RWPE1 (cell line): Measurements from ENCODE around the gene HSPA12A.

Experiments used
- CTCF ChIA-PET: fragments of 350-600 bp; sonication (Branson Sonifier 250); formaldehyde crosslinking; extraction: SDS; loops from one replicate; lab custom pipeline; 2021; lab: Yijun Ruan, JAX
- POLR2A ChIA-PET: fragments of 400-600 bp; formaldehyde crosslinking; extraction: SDS; loops from one replicate; lab custom pipeline; 2020; ENCODE audit warnings: antibody characterized with exemption; ENCODE audit not compliant: low non-redundant PET; lab: Yijun Ruan, JAX
- DNase-seq: peaks from one replicate; pipeline ENCODE4 v3.0.0; 2012; ENCODE audit warnings: low spot score
- H3K27ac ChIP-seq: fragments of 450-650 bp; 2 replicates; pipeline ENCODE4 v1.5.1; 2017
- TF ChIP-seq, protein P1 (sequence below): fragments of 450-650 bp; conservative IDR thresholded peaks from 2 replicates; pipeline ENCODE4 v1.5.1; 2017; ENCODE audit warnings: low read depth, mild to moderate bottlenecking

Gene HSPA12A

DNA sequence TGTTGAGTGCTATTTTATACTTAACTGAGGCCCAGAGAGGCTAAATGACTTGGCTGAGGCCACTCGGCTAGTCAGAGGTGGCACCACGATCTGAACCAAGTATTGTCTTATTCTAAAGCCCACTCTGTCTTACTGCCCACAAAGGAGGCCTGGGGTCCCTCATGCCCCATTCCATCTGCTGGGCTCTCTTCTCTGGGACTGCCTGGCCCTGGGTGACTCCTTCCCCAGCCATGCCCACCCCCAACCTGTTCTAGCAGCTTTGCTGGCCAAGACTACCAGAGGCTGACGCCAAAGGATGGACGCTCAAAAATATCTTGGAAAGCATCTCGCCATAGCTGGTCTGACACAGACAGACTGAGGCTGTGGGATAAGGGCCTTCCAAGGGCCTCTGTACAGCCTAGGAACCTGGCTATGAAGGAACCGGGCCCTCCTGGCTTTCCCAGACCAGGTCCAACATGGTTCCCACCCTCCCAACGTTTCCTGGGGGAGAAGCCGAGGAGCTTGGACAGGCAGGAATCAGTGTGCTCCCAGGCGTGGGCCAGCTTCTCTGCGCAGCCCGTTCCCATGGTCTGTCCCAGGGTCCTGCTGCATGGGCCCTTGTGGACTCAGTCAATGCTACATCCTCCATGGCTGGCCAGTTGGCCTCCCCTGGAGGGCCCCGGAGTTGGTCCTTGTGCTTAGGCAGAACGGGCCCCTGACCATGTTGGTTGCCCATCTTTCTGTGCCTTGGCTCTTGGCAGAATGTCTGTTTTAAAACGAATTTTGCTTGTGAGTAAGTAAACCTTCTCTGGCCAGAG lies 11.7 kb downstream of the HSPA12A start:
- CTCF ChIA-PET: interaction anchor here (0.6 kb wide), 2 partner anchors 20 to 56 kb away, joined by 4 to 5 read pairs; no protein-coding TSS in a partner anchor
- no peak for DNase-seq
- POLR2A ChIA-PET: no interaction called here
- TF ChIP-seq, protein P1, sequence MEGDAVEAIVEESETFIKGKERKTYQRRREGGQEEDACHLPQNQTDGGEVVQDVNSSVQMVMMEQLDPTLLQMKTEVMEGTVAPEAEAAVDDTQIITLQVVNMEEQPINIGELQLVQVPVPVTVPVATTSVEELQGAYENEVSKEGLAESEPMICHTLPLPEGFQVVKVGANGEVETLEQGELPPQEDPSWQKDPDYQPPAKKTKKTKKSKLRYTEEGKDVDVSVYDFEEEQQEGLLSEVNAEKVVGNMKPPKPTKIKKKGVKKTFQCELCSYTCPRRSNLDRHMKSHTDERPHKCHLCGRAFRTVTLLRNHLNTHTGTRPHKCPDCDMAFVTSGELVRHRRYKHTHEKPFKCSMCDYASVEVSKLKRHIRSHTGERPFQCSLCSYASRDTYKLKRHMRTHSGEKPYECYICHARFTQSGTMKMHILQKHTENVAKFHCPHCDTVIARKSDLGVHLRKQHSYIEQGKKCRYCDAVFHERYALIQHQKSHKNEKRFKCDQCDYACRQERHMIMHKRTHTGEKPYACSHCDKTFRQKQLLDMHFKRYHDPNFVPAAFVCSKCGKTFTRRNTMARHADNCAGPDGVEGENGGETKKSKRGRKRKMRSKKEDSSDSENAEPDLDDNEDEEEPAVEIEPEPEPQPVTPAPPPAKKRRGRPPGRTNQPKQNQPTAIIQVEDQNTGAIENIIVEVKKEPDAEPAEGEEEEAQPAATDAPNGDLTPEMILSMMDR: no peak
- no peak overlapping the region for H3K27ac ChIP-seq

DNA sequence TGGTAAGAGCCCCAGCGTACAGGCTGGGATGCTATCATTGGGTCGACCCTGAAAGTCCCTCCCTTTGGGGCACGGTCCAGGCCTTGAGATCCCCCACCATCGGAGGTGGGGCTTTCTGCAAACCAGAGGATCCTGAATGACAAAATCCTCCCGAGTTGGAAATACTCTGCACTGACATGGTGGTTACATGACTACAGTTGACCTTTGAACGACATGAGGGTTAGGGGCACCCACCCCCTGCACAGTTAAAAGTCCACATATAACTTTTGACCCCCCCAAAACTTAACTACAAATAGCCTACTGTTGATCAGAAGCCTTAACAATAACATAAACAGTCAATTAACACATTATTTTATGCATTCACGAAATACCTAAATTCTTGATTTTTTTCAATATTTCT lies 13.1 kb downstream of the HSPA12A start:
- H3K27ac ChIP-seq: no peak overlapping the region
- ChIA-PET POLR2A (no interaction called here), CTCF (no interaction called here)
- TF ChIP-seq, protein P1: no peak
- DNase-seq: no peak

DNA sequence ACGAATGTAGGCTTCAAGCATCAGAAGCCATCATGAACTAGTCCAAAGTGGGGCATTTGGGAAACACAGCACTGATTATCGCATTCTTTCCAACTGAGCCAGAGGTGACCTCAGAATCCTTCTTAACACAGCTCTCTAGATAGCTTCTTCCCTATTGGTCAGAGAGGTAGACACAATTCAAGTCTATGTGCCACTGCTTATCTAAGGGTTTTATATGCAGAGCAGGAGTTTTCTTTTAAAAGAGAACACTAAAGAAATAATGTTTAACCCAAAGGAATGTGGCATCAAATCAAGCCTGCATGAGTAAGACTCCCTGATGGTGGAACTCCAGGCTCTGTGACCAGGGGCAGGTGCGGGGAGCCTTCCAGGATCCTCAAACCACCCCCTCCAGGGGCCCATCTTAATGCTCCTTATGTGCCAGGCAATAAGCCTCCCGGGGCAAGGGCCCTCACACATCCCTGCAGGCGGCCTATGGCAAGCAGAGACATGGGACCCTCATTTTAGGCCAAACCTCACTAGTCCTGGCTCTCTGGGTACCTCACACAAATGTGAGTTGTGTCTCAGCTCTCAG lies 13.8 kb downstream of the HSPA12A start:
- TF ChIP-seq, protein P1: no peak
- no peak for DNase-seq
- H3K27ac ChIP-seq: no peak overlapping the region
- CTCF ChIA-PET: interaction anchor here (0.7 kb wide), 1 partner anchor 41 kb away, joined by 3 read pairs; no protein-coding TSS in a partner anchor
- POLR2A ChIA-PET: no interaction called here

DNA sequence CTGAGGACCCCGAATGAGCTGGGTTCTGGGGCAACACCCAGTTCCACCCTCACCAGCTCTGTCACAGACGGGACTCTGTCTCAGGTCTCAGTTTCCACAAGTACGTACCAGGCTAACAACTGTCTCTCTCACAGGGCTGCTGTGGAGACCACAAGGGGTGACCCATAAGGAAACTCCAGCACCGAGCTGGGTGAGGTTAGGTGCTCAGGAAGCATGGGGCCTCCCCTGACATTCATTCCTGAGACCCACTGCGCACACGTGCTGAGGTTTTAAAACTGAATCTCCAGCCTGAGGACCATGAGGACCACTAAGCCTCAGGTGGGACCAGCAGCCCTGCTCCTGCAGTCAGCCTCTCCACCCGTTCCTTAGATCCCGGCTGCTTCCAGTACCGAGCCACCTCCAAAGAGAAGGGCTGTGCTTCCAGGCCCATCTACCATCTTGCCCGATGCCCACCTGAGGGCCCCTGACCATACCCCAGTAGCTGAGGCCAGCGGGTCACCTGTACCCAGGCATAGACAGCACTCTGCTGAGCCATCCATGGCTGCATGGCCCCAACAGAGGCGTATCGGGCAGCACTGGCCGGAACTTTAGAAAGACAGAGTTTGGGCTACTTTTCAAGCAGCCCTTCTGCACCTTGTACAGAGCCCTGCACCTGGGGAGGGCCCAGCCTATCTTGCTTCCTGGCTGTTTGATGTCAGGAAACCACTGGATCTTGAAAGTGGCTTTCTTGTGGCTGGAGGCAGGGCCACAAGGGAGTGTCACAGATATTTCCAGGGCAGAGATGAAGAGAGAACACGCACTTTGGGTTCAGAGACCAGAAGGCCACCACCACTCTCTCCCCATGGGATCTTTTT lies 18.7 kb downstream of the HSPA12A start:
- no peak for DNase-seq
- TF ChIP-seq, protein P1: no peak
- CTCF ChIA-PET: interaction anchor here (0.5 kb wide), 1 partner anchor 80 kb away, joined by 3 read pairs; no protein-coding TSS in a partner anchor
- no peak overlapping the region for H3K27ac ChIP-seq
- POLR2A ChIA-PET: no interaction called here

DNA sequence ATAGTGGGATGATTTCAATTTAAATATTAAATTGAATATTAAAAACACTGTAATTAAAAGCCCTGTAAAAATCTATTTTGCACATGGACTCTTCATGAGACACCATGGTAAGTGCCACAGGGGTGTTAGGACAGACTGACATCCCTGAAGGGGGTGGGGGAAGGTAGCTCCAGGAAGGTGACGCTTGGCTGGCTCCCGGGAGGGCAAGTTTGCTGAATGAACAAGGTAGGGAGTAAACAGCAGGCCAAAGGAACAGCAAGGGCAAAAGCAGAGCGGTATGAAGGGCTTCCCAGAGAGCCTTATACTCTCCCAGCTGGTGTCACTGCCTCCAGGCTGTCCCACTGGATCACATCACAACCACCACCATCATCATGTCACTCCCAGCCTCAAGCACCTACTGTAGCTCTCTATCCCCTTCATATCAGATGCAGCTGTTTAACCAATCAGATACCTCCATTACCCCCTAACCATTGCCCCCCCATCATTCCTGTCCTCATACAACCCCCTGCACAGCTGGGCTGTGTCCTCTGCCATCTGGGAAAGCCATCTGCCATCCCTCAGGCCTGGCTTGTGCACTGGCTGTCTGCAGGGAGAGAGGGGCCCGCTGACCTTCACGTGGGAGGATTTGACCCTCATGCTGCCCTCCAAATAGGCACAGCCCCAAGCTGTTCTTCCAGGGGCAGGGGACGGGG lies 19.5 kb downstream of the HSPA12A start:
- DNase-seq: no peak
- H3K27ac ChIP-seq: no peak overlapping the region
- ChIA-PET POLR2A (interaction anchor here (0.6 kb wide), 1 partner anchor 33 kb away, joined by 3 read pairs; no protein-coding TSS in a partner anchor), CTCF (no interaction called here)
- TF ChIP-seq, protein P1: no peak
